GM12873 (cell line): Measurements from ENCODE around the gene PPP2R5D.

Source experiments
- TF ChIP-seq, protein P1 (sequence below): IDR thresholded peaks from 2 replicates; pipeline ENCODE4 v1.5.1; 2012; ENCODE audit warnings: low read depth, mild to moderate bottlenecking, moderate library complexity, low read length, control low read depth; ENCODE audit not compliant: insufficient read depth; ENCODE audit errors: missing control alignments

Gene PPP2R5D

DNA sequence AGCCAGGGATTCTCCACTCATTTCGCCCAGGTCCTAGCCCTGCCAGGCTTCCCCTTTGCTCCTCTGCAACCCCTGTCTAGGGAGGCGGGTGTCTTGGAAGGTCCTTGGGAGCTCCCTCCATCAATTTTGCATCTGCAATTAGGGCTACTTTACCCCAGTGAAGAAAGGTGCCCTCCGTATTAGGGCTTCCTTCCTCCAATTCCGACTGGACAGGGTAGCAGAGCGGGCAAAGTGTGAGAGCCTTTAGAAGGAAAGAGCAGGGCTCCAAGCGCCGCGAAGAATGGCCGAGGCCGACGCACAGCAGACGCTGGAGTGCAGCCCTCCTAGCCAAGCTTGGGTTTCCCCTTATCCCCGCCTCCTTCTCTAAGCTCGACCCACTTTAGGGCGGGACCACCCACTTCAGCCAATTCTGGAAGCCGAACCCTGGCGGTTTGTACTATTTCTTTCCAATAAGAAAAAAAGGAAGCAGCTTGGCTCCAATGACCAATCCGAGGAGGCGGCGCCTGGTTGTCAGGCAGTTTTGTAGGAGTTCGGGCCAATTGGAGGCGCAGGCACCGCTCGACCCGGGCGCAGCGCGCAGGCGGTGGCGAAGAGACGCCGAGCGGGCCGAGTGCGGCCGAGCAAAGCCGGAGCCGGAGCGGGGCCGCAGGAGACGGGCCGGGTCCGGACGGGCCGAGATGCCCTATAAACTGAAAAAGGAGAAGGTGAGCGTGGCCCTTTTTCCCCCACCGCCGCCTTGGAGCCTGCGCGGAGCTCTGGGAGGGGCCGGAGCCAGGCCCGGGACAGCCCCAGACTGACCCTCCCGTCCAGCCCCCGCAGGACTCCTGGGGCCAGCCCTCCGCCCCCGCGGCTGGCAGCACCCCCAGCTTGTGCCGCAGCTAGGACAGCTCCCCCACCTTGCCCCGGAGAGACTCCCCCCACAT lies at the start of gene PPP2R5D:
PPP2R5D (plus strand) TSS at position 570 of the 923 bp plus-strand sequence; CDS start at position 678, 108 bp downstream.
- TF ChIP-seq, protein P1, sequence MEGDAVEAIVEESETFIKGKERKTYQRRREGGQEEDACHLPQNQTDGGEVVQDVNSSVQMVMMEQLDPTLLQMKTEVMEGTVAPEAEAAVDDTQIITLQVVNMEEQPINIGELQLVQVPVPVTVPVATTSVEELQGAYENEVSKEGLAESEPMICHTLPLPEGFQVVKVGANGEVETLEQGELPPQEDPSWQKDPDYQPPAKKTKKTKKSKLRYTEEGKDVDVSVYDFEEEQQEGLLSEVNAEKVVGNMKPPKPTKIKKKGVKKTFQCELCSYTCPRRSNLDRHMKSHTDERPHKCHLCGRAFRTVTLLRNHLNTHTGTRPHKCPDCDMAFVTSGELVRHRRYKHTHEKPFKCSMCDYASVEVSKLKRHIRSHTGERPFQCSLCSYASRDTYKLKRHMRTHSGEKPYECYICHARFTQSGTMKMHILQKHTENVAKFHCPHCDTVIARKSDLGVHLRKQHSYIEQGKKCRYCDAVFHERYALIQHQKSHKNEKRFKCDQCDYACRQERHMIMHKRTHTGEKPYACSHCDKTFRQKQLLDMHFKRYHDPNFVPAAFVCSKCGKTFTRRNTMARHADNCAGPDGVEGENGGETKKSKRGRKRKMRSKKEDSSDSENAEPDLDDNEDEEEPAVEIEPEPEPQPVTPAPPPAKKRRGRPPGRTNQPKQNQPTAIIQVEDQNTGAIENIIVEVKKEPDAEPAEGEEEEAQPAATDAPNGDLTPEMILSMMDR, result no peak

DNA sequence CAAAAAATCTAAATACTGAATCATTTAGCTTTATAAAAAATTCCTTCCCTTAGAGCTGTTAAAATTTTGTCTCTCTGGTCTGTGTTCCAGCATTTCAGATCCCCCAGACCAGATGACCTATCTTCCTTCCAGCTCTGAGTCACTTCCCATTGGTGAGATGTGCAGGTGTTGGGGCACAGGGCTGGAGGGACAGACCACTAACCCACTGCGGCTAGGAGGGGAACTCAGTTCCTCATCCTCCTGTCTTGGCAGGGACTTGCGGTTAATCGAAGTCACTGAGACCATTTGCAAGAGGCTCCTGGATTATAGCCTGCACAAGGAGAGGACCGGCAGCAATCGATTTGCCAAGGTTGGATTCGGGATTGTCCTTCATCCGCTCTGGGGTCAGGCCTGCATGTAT lies 49.0 kb upstream of the PPP2R5D start:
- TF ChIP-seq, protein P1, result no peak

DNA sequence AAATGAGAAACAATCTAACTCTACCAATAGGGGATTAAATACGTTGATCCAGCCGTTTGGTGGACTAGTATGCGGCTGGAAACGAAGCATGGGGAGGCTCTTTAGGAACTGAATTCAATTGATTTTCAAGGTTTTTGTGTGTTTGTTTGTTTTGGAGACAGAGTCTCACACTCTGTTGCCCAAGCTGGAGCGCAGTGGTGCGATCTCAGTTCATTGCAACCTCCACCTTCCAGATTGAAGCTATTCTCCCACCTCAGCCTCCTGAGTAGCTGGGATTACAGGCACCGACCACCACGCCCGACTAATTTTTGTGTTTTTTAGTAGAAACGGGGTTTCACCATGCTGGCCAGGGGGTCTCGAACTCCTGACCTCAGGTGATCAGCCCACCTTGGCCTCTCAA lies 48.0 kb upstream of the PPP2R5D start:
- TF ChIP-seq, protein P1, result no peak

DNA sequence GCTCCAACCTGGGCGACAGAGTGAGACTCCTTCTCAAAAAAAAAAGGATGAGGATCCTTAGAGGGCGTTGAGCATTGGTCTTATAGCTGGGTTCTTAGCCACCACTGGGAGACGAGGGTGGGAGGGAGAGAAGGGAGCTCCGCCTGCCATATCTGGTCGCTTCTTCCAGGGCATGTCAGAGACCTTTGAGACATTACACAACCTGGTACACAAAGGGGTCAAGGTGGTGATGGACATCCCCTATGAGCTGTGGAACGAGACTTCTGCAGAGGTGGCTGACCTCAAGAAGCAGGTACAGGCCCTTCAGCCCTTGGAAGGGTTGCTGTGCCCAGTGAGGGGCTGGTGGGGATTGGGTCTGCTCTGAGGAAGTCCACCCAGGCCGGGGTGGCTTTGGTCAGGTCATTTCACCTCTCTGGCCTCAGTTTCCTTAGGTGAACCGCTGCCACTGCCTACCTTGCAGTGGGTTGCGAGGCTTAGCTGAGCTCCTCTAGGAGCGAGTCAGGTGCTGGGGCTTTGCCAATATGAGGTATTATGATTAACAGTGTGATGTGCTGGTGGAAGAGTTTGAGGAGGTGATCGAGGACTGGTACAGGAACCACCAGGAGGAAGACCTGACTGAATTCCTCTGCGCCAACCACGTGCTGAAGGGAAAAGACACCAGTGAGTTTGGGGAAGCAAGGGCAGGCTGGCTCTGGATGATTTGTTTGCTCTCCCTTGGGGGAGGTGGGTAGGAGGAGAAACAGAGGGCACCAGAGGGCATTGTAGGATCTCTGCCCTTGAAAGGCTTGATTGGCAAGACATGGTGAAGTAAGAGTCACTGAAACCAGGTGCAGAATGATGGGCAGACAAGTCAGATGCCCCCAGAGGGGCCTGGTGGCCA lies 46.6 kb upstream of the PPP2R5D start:
- TF ChIP-seq, protein P1, result no peak

DNA sequence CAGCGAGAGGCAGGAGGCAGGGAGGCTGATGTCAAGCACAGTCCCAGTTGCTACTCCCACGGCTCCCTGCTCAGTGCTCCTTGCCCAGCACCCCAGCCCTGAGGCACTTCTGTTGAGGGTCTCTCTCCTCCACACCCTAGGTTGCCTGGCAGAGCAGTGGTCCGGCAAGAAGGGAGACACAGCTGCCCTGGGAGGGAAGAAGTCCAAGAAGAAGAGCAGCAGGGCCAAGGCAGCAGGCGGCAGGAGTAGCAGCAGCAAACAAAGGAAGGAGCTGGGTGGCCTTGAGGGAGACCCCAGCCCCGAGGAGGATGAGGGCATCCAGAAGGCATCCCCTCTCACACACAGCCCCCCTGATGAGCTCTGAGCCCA lies 46.0 kb upstream of the PPP2R5D start:
- TF ChIP-seq, protein P1, result no peak

DNA sequence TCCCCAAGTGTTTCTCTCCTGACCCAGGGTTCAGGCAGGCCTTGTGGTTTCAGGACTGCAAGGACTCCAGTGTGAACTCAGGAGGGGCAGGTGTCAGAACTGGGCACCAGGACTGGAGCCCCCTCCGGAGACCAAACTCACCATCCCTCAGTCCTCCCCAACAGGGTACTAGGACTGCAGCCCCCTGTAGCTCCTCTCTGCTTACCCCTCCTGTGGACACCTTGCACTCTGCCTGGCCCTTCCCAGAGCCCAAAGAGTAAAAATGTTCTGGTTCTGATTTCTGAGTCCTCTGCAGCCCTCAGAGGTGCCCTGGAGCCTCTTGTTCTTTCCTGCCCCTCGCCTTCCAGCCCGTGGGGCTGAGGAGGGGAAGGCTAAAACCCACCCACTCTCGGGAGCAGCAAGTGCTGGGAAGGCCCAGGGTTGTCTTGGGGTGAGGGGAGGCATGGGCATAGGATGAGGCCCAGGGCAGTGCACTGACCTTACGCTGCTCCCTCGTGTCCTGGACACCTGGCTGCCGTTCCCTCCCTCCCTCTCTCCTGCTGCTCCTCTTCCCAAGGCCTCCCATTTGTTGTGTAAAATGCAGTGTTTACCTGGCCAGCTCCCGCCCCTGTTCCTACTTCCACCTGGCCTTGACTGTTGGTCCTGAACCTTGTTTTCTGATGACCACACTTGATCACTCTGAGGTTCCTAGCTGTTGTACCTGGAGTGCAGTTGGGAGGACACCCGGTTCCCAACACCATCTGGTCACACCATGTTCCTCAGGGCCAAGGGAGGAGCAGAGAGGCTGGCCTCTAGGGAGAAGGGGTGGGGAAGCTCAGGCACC lies 45.2 kb upstream of the PPP2R5D start:
- TF ChIP-seq, protein P1, result no peak
